H9 (cell line): ENCODE results near the gene LGALS3. TPM values are rescaled to one million over a fixed set of nuclear protein-coding genes. Genes with fewer than 3 reads are reported as not detected.

Experiments
- DNase-seq: peaks from one replicate; pipeline ENCODE4 v3.0.0-alpha.2; 2017
- H2AFZ ChIP-seq: one replicate; pipeline ENCODE4 v1.6.1; 2013; ENCODE audit warnings: mild to moderate bottlenecking, low read length, control low read depth, moderate library complexity
- H2AK5ac ChIP-seq: 2 replicates; pipeline ENCODE4 v1.6.1; 2013; ENCODE audit warnings: low read length, control low read depth, mixed read lengths; ENCODE audit not compliant: insufficient read length
- H2BK120ac ChIP-seq: one replicate; pipeline ENCODE4 v1.6.1; 2013; ENCODE audit warnings: low read depth, mild to moderate bottlenecking, low read length, control low read depth, inconsistent platforms; ENCODE audit not compliant: poor library complexity, severe bottlenecking
- H2BK12ac ChIP-seq: 2 replicates; pipeline ENCODE4 v1.6.1; 2013; ENCODE audit warnings: low read length, control low read depth, mixed read lengths, low read depth; ENCODE audit not compliant: insufficient read length
- H2BK15ac ChIP-seq: 2 replicates; pipeline ENCODE4 v1.6.1; 2013; ENCODE audit warnings: low read depth, low read length, control low read depth
- H2BK20ac ChIP-seq: one replicate; pipeline ENCODE4 v1.6.1; 2013; ENCODE audit warnings: low read depth, mild to moderate bottlenecking, low read length, control low read depth, inconsistent platforms; ENCODE audit not compliant: poor library complexity, severe bottlenecking
- H2BK5ac ChIP-seq: 2 replicates; pipeline ENCODE4 v1.6.1; 2013; ENCODE audit warnings: low read length, control low read depth, mixed read lengths; ENCODE audit not compliant: insufficient read length
- H3K14ac ChIP-seq: 2 replicates; pipeline ENCODE4 v1.6.1; 2013; ENCODE audit warnings: low read length, control low read depth; ENCODE audit not compliant: insufficient read depth
- H3K18ac ChIP-seq: 2 replicates; pipeline ENCODE4 v1.6.1; 2013; ENCODE audit warnings: low read depth, mild to moderate bottlenecking, mixed read lengths, low read length, control low read depth; ENCODE audit not compliant: insufficient read length
- H3K23ac ChIP-seq: 2 replicates; pipeline ENCODE4 v1.6.1; 2013; ENCODE audit warnings: low read length, control low read depth, mixed read lengths, low read depth; ENCODE audit not compliant: insufficient read length
- H3K23me2 ChIP-seq: 2 replicates; pipeline ENCODE4 v1.6.1; 2013; ENCODE audit warnings: low read depth, mild to moderate bottlenecking, mixed read lengths, low read length, control low read depth; ENCODE audit not compliant: insufficient read length, poor library complexity, severe bottlenecking
- H3K27ac ChIP-seq: 2 replicates; pipeline ENCODE4 v1.5.1; 2013; ENCODE audit warnings: low read length, control low read depth, mixed read lengths, low read depth; ENCODE audit not compliant: insufficient read length
- H3K27me3 ChIP-seq: 2 replicates; pipeline ENCODE4 v1.6.1; 2013; ENCODE audit warnings: low read length, control low read depth, inconsistent platforms; ENCODE audit not compliant: insufficient read depth
- H3K4ac ChIP-seq: 2 replicates; pipeline ENCODE4 v1.6.1; 2013; ENCODE audit warnings: low read depth, mild to moderate bottlenecking, control low read depth, inconsistent platforms, low read length, moderate library complexity
- H3K4me1 ChIP-seq: 2 replicates; pipeline ENCODE4 v1.6.1; 2013; ENCODE audit warnings: low read length, control low read depth, inconsistent platforms; ENCODE audit not compliant: insufficient read depth
- H3K4me2 ChIP-seq: 2 replicates; pipeline ENCODE4 v1.6.1; 2013; ENCODE audit warnings: low read length, control low read depth, mixed read lengths; ENCODE audit not compliant: insufficient read length, insufficient read depth
- H3K56ac ChIP-seq: 2 replicates; pipeline ENCODE4 v1.6.1; 2013; ENCODE audit warnings: low read depth, mild to moderate bottlenecking, mixed read lengths, low read length, control low read depth; ENCODE audit not compliant: insufficient read length
- H3K79me1 ChIP-seq: 2 replicates; pipeline ENCODE4 v1.6.1; 2013; ENCODE audit warnings: low read depth, mild to moderate bottlenecking, moderate library complexity, low read length, control low read depth, inconsistent platforms; ENCODE audit not compliant: insufficient read depth, poor library complexity, severe bottlenecking
- H3K79me2 ChIP-seq: 2 replicates; pipeline ENCODE4 v1.6.1; 2013; ENCODE audit warnings: low read length, control low read depth, inconsistent platforms; ENCODE audit not compliant: insufficient read depth
- H3K9ac ChIP-seq: 2 replicates; pipeline ENCODE4 v1.6.1; 2013; ENCODE audit warnings: low read length, control low read depth, mixed read lengths; ENCODE audit not compliant: insufficient read length; ENCODE audit errors: extremely low read depth
- H3K9me3 ChIP-seq: one replicate; pipeline ENCODE4 v1.6.1; 2013; ENCODE audit warnings: low read depth, low read length, inconsistent platforms; ENCODE audit not compliant: control insufficient read depth
- H3T11ph ChIP-seq: one replicate; pipeline ENCODE4 v1.6.1; 2013; ENCODE audit warnings: mild to moderate bottlenecking, low read length, control low read depth, inconsistent platforms
- H4K20me1 ChIP-seq: one replicate; pipeline ENCODE4 v1.6.1; 2013; ENCODE audit not compliant: control insufficient read depth, insufficient read length, insufficient read depth
- H4K5ac ChIP-seq: 2 replicates; pipeline ENCODE4 v1.6.1; 2013; ENCODE audit warnings: low read depth, mild to moderate bottlenecking, mixed read lengths, low read length, control low read depth; ENCODE audit not compliant: insufficient read length
- H4K8ac ChIP-seq: replicated peaks from 2 replicates; pipeline ENCODE4 v1.6.1; 2013; ENCODE audit warnings: low read length, control low read depth, mixed read lengths, low read depth; ENCODE audit not compliant: insufficient read length
- H4K91ac ChIP-seq: 2 replicates; pipeline ENCODE4 v1.6.1; 2013; ENCODE audit warnings: low read depth, mild to moderate bottlenecking, moderate library complexity, mixed read lengths, low read length, control low read depth; ENCODE audit not compliant: insufficient read length
- H3K27ac Mint-ChIP-seq, 3 experiments: 2 replicates in 2 of 3; 3 replicates in 1 of 3; pipeline ENCODE4 v1.8.0; 2020 to 2021; ENCODE audit warnings: mixed read lengths in 3 of 3, mild to moderate bottlenecking in 1 of 3, moderate library complexity in 1 of 3
- H3K27me3 Mint-ChIP-seq: 2 replicates; pipeline ENCODE4 v1.8.0; 2021; ENCODE audit warnings: low read depth, mild to moderate bottlenecking, moderate library complexity, mixed read lengths
- H3K36me3 Mint-ChIP-seq, 3 experiments: 2 replicates in 2 of 3; 3 replicates in 1 of 3; pipeline ENCODE4 v1.8.0; 2020 to 2021; ENCODE audit warnings: low read depth in 3 of 3, mixed read lengths in 3 of 3; ENCODE audit not compliant: insufficient read depth in 1 of 3
- H3K4me1 Mint-ChIP-seq, 2 experiments: 2 replicates each; pipeline ENCODE4 v1.8.0; 2020; ENCODE audit warnings: mixed read lengths in 2 of 2
- H3K4me3 Mint-ChIP-seq, 2 experiments: 2 replicates in 1 of 2; 3 replicates in 1 of 2; pipeline ENCODE4 v1.8.0; 2020 to 2021; ENCODE audit warnings: mild to moderate bottlenecking in 2 of 2, mixed read lengths in 2 of 2, moderate library complexity in 1 of 2
- H3K9me3 Mint-ChIP-seq, 2 experiments: 2 replicates in 1 of 2; 3 replicates in 1 of 2; pipeline ENCODE4 v1.8.0; 2020; ENCODE audit warnings: mild to moderate bottlenecking in 2 of 2, mixed read lengths in 2 of 2, moderate library complexity in 1 of 2
- CTCF ChIP-seq: fragments of 200-600 bp; sonication (generic); conservative IDR thresholded peaks from 3 replicates; pipeline ENCODE4 v1.8.0; 2021; ENCODE audit warnings: antibody characterized with exemption, mild to moderate bottlenecking
- WGBS: extraction: QIAGEN DNeasy Blood & Tissue Kit; methylation state at CpG from one replicate; pipeline ENCODE4 v1.1.7; 2013; ENCODE audit warnings: missing lambda C conversion rate, low lambda C conversion rate, mixed read lengths; ENCODE audit not compliant: insufficient read length; ENCODE audit errors: extremely low coverage; 5-methylcytosine and 5-hydroxymethylcytosine counted together
- total RNA-seq: library from RNA; stranded (reverse); gene quantifications from 2 replicates; pipeline ENCODE4 v1.2.1, GENCODE V29; 2021

The LGALS3 gene
- total RNA-seq, 1 experiment from 2014 or later = 4.0 TPM

- Mint-ChIP-seq H3K9me3 (peaks cover 0 to 2% of the 10 kb centered on the region in 2 experiments; a peak in 1 of 5 replicates), H3K4me3 (peak within 1 kb of the TSS; percentile 95 to 100), H3K4me1 (peaks cover 26 to 28% of the 10 kb centered on the region in 2 experiments), H3K27ac (peak within 1 kb of the TSS; percentile 96 to 98 (median 98)), H3K27me3 (no peaks in the 10 kb centered on the region), H3K36me3 (peaks cover 12 to 25% (median 19%) of the 10 kb centered on the region in 3 experiments; a peak in 6 of 7 replicates)
- Histone ChIP-seq H4K5ac (no peak within 1 kb of the TSS), H3K9me3 (no peaks in the 10 kb centered on the region), H3K79me1 (peaks cover 7% of the 10 kb centered on the region), H2BK15ac (no peak within 1 kb of the TSS), H2BK20ac (no peak within 1 kb of the TSS), H2AFZ (peak within 1 kb of the TSS; percentile 66), H3K4me1 (peaks cover 5% of the 10 kb centered on the region; the same call in 1 of the 2 replicates), H3K23me2 (peaks cover 4% of the 10 kb centered on the region), H4K20me1 (no peaks in the 10 kb centered on the region), H2AK5ac (no peak within 1 kb of the TSS), H2BK120ac (no peak within 1 kb of the TSS), H3K18ac (peak within 1 kb of the TSS; percentile 86), H4K91ac (no peak within 1 kb of the TSS), H3K4ac (no peak within 1 kb of the TSS; the same call in 1 of the 2 replicates), H3K23ac (no peak within 1 kb of the TSS), H3T11ph (no peak within 1 kb of the TSS), H2BK5ac (no peak within 1 kb of the TSS), H3K14ac (peak within 1 kb of the TSS; percentile 85; the same call in 1 of the 2 replicates), H3K56ac (no peak within 1 kb of the TSS), H3K9ac (peak within 1 kb of the TSS; percentile 89), H3K27me3 (no peaks in the 10 kb centered on the region), H3K27ac (peak within 1 kb of the TSS; percentile 28), H3K79me2 (peaks cover 11% of the 10 kb centered on the region; the same call in 1 of the 2 replicates), H4K8ac (no peak within 1 kb of the TSS), H3K4me2 (peak within 1 kb of the TSS; percentile 98), H2BK12ac (no peak within 1 kb of the TSS)
- no CpG with 5 or more reads among the region's 46 CpGs for WGBS
- TF ChIP-seq CTCF = no peak
- DNase-seq = peak; percentile 97
These were observed 62.4 kb downstream of the LGALS3 start, which contains the start of gene DLGAP5 for GRCh38 chr14:55191203-55192053. DLGAP5 (minus strand) TSS chr14:55191585; CDS start chr14:55189179, 2,406 bp downstream.
